HEK293 (cell line): ENCODE results near the gene FOXP1.

Experiments
- MYNN ChIP-seq: fragments of 450-650 bp; formaldehyde crosslinking; IDR thresholded peaks from 2 replicates; pipeline ENCODE4 v1.5.1; 2016; ENCODE audit warnings: missing biosample characterization, missing genetic modification characterization, borderline replicate concordance
- MZF1 ChIP-seq: fragments of 450-650 bp; formaldehyde crosslinking; IDR thresholded peaks from 2 replicates; pipeline ENCODE4 v1.5.1; 2017; ENCODE audit warnings: missing biosample characterization, missing genetic modification characterization, borderline replicate concordance
- PATZ1 ChIP-seq: fragments of 450-650 bp; formaldehyde crosslinking; IDR thresholded peaks from 2 replicates; pipeline ENCODE4 v1.5.1; 2016; ENCODE audit warnings: missing biosample characterization, missing genetic modification characterization
- PBX3 ChIP-seq: sonication (generic); formaldehyde crosslinking; IDR thresholded peaks from 2 replicates; pipeline ENCODE4 v1.8.1; 2022; ENCODE audit warnings: mild to moderate bottlenecking, moderate library complexity, missing genetic modification reagents
- SCRT2 ChIP-seq: fragments of 450-650 bp; formaldehyde crosslinking; IDR thresholded peaks from 2 replicates; pipeline ENCODE4 v1.5.1; 2016; ENCODE audit warnings: missing biosample characterization, missing genetic modification characterization
- SP3 ChIP-seq: fragments of 450-650 bp; formaldehyde crosslinking; IDR thresholded peaks from 2 replicates; pipeline ENCODE4 v1.5.1; 2016; ENCODE audit warnings: missing biosample characterization, missing genetic modification characterization
- SP7 ChIP-seq: fragments of 450-650 bp; formaldehyde crosslinking; IDR thresholded peaks from 2 replicates; pipeline ENCODE4 v1.5.1; 2016; ENCODE audit warnings: missing biosample characterization, missing genetic modification characterization
- TRIM28 ChIP-seq: IDR thresholded peaks from 2 replicates; pipeline ENCODE4 v1.6.1; 2011; ENCODE audit warnings: low read length, control low read depth, borderline replicate concordance
- YY2 ChIP-seq: fragments of 450-650 bp; formaldehyde crosslinking; IDR thresholded peaks from 2 replicates; pipeline ENCODE4 v1.5.1; 2016; ENCODE audit warnings: missing biosample characterization, missing genetic modification characterization
- ZBTB17 ChIP-seq: fragments of 450-650 bp; formaldehyde crosslinking; IDR thresholded peaks from 2 replicates; pipeline ENCODE4 v1.5.1; 2016; ENCODE audit warnings: missing biosample characterization, missing genetic modification characterization
- ZBTB21 ChIP-seq: fragments of 450-650 bp; formaldehyde crosslinking; IDR thresholded peaks from 2 replicates; pipeline ENCODE4 v1.5.1; 2017; ENCODE audit warnings: missing biosample characterization, missing genetic modification characterization
- ZBTB48 ChIP-seq: fragments of 450-650 bp; formaldehyde crosslinking; IDR thresholded peaks from 2 replicates; pipeline ENCODE4 v1.5.1; 2016; ENCODE audit warnings: missing biosample characterization, missing genetic modification characterization
- ZEB2 ChIP-seq: fragments of 450-650 bp; formaldehyde crosslinking; IDR thresholded peaks from 2 replicates; pipeline ENCODE4 v1.5.1; 2016; ENCODE audit warnings: missing biosample characterization, missing genetic modification characterization
- ZNF133 ChIP-seq: fragments of 450-650 bp; formaldehyde crosslinking; IDR thresholded peaks from 2 replicates; pipeline ENCODE4 v1.5.1; 2016; ENCODE audit warnings: missing biosample characterization, missing genetic modification characterization
- ZNF169 ChIP-seq: fragments of 450-650 bp; formaldehyde crosslinking; IDR thresholded peaks from 2 replicates; pipeline ENCODE4 v1.5.1; 2016; ENCODE audit warnings: missing biosample characterization, missing genetic modification characterization
- ZNF211 ChIP-seq: fragments of 450-650 bp; formaldehyde crosslinking; IDR thresholded peaks from 2 replicates; pipeline ENCODE4 v1.5.1; 2016; ENCODE audit warnings: low read depth, missing biosample characterization, missing genetic modification characterization
- ZNF221 ChIP-seq: fragments of 450-650 bp; formaldehyde crosslinking; IDR thresholded peaks from 2 replicates; pipeline ENCODE4 v1.5.1; 2017; ENCODE audit warnings: missing biosample characterization, missing genetic modification characterization, borderline replicate concordance
- ZNF423 ChIP-seq: fragments of 450-650 bp; formaldehyde crosslinking; IDR thresholded peaks from 2 replicates; pipeline ENCODE4 v1.5.1; 2016; ENCODE audit warnings: missing biosample characterization, missing genetic modification characterization
- ZNF548 ChIP-seq: fragments of 450-650 bp; formaldehyde crosslinking; IDR thresholded peaks from 2 replicates; pipeline ENCODE4 v1.5.1; 2016; ENCODE audit warnings: missing biosample characterization, missing genetic modification characterization
- ZNF791 ChIP-seq: fragments of 450-650 bp; formaldehyde crosslinking; IDR thresholded peaks from 2 replicates; pipeline ENCODE4 v1.5.1; 2016; ENCODE audit warnings: missing biosample characterization, missing genetic modification characterization
- ZSCAN18 ChIP-seq: fragments of 450-650 bp; formaldehyde crosslinking; IDR thresholded peaks from 2 replicates; pipeline ENCODE4 v1.5.1; 2016; ENCODE audit warnings: missing biosample characterization, missing genetic modification characterization
- TF ChIP-seq, protein P1 (sequence below): fragments of 450-650 bp; formaldehyde crosslinking; IDR thresholded peaks from 2 replicates; pipeline ENCODE4 v1.5.1; 2016; ENCODE audit warnings: missing biosample characterization, missing genetic modification characterization
- TF ChIP-seq, protein P2 (sequence below): fragments of 450-650 bp; formaldehyde crosslinking; IDR thresholded peaks from 2 replicates; pipeline ENCODE4 v1.5.1; 2016; ENCODE audit warnings: missing biosample characterization, missing genetic modification characterization
- TF ChIP-seq, protein P3 (sequence below): fragments of 450-650 bp; formaldehyde crosslinking; IDR thresholded peaks from 2 replicates; pipeline ENCODE4 v1.5.1; 2016; ENCODE audit warnings: missing biosample characterization, missing genetic modification characterization
- TF ChIP-seq, protein P4 (sequence below): fragments of 450-650 bp; formaldehyde crosslinking; IDR thresholded peaks from 2 replicates; pipeline ENCODE4 v1.5.1; 2016; ENCODE audit warnings: missing biosample characterization, missing genetic modification characterization
- TF ChIP-seq, protein P5 (sequence below): fragments of 450-650 bp; IDR thresholded peaks from 2 replicates; pipeline ENCODE4 v1.5.1; 2018; ENCODE audit warnings: missing biosample characterization, missing genetic modification characterization

Gene FOXP1

DNA sequence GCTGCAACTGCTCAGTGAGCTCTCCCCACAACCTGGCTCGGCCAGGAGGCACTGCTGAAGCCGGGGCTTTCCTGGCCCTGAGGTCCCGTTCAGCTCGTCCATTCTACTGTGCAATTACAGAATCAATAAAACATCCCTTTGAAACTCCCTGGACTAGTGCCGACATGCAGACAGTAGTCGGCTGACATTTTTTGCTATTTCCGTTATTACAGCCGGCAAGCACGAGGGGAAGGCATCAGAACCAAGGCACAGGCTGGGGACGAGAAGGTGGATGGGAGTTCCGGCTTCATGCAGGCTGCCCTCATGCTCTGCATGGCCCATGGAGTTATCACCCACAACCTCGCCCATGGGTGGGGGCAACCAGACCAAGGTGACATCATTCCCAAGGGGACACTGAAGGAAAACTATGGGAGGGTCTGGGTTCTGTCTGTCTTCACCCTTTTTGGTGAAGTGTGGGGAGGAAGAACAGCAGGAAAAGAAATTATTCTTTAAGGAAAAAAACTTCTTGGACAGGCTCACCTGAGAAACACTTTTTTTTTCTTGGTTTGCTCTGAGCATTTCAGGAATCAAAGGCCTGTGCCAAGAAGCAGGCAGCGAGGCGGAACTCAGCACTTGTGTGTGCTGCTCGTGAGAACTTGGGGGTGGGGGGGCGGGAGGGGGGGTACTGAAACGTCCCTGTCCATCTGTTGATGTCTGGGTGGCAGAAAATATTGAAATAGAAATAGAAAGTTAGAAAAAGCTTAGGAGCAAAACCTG is 154.5 kb downstream of the FOXP1 start (continued):
- TF ChIP-seq ZEB2 (tag by site-specific recombination) (peak; percentile 13; the same call in 1 of the 2 replicates), ZNF133 (tag by site-specific recombination) (no peak), ZNF423 (tag by site-specific recombination) (peak; percentile 73; the same call in 1 of the 2 replicates), ZSCAN18 (tag by site-specific recombination) (no peak), ZBTB21 (tag by site-specific recombination) (no peak), ZNF791 (tag by site-specific recombination) (no peak), SP7 (peak; percentile 64; the same call in 1 of the 2 replicates), SP3 (tag by site-specific recombination) (no peak), PATZ1 (tag by site-specific recombination) (0 out of 2 replicates have a peak, but pooled peaks have one; percentile 28), MZF1 (tag by site-specific recombination) (no peak), YY2 (tag by site-specific recombination) (no peak), ZBTB48 (tag by site-specific recombination) (no peak), SCRT2 (tag by site-specific recombination) (no peak), ZNF169 (tag by site-specific recombination) (no peak), ZNF548 (no peak), MYNN (tag by site-specific recombination) (no peak), ZNF221 (no peak), ZBTB17 (0 out of 2 replicates have a peak, but pooled peaks have one; percentile 14), ZNF211 (tag by site-specific recombination) (no peak), TRIM28 (peak; percentile 24; the same call in 1 of the 2 replicates), PBX3 (no peak)
- TF ChIP-seq, protein P1, sequence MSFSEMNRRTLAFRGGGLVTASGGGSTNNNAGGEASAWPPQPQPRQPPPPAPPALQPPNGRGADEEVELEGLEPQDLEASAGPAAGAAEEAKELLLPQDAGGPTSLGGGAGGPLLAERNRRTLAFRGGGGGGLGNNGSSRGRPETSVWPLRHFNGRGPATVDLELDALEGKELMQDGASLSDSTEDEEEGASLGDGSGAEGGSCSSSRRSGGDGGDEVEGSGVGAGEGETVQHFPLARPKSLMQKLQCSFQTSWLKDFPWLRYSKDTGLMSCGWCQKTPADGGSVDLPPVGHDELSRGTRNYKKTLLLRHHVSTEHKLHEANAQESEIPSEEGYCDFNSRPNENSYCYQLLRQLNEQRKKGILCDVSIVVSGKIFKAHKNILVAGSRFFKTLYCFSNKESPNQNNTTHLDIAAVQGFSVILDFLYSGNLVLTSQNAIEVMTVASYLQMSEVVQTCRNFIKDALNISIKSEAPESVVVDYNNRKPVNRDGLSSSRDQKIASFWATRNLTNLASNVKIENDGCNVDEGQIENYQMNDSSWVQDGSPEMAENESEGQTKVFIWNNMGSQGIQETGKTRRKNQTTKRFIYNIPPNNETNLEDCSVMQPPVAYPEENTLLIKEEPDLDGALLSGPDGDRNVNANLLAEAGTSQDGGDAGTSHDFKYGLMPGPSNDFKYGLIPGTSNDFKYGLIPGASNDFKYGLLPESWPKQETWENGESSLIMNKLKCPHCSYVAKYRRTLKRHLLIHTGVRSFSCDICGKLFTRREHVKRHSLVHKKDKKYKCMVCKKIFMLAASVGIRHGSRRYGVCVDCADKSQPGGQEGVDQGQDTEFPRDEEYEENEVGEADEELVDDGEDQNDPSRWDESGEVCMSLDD (tag by site-specific recombination), result no peak
- TF ChIP-seq, protein P2, sequence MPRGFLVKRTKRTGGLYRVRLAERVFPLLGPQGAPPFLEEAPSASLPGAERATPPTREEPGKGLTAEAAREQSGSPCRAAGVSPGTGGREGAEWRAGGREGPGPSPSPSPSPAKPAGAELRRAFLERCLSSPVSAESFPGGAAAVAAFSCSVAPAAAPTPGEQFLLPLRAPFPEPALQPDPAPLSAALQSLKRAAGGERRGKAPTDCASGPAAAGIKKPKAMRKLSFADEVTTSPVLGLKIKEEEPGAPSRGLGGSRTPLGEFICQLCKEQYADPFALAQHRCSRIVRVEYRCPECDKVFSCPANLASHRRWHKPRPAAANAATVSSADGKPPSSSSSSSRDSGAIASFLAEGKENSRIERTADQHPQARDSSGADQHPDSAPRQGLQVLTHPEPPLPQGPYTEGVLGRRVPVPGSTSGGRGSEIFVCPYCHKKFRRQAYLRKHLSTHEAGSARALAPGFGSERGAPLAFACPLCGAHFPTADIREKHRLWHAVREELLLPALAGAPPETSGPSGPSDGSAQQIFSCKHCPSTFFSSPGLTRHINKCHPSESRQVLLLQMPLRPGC (tag by site-specific recombination), result no peak
- TF ChIP-seq, protein P3, sequence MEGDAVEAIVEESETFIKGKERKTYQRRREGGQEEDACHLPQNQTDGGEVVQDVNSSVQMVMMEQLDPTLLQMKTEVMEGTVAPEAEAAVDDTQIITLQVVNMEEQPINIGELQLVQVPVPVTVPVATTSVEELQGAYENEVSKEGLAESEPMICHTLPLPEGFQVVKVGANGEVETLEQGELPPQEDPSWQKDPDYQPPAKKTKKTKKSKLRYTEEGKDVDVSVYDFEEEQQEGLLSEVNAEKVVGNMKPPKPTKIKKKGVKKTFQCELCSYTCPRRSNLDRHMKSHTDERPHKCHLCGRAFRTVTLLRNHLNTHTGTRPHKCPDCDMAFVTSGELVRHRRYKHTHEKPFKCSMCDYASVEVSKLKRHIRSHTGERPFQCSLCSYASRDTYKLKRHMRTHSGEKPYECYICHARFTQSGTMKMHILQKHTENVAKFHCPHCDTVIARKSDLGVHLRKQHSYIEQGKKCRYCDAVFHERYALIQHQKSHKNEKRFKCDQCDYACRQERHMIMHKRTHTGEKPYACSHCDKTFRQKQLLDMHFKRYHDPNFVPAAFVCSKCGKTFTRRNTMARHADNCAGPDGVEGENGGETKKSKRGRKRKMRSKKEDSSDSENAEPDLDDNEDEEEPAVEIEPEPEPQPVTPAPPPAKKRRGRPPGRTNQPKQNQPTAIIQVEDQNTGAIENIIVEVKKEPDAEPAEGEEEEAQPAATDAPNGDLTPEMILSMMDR (tag by site-specific recombination), result no peak
- TF ChIP-seq, protein P4, sequence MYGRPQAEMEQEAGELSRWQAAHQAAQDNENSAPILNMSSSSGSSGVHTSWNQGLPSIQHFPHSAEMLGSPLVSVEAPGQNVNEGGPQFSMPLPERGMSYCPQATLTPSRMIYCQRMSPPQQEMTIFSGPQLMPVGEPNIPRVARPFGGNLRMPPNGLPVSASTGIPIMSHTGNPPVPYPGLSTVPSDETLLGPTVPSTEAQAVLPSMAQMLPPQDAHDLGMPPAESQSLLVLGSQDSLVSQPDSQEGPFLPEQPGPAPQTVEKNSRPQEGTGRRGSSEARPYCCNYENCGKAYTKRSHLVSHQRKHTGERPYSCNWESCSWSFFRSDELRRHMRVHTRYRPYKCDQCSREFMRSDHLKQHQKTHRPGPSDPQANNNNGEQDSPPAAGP (tag by site-specific recombination), result peak; percentile 62; the same call in 1 of the 2 replicates
- TF ChIP-seq, protein P5, sequence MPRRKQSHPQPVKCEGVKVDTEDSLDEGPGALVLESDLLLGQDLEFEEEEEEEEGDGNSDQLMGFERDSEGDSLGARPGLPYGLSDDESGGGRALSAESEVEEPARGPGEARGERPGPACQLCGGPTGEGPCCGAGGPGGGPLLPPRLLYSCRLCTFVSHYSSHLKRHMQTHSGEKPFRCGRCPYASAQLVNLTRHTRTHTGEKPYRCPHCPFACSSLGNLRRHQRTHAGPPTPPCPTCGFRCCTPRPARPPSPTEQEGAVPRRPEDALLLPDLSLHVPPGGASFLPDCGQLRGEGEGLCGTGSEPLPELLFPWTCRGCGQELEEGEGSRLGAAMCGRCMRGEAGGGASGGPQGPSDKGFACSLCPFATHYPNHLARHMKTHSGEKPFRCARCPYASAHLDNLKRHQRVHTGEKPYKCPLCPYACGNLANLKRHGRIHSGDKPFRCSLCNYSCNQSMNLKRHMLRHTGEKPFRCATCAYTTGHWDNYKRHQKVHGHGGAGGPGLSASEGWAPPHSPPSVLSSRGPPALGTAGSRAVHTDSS (tag by site-specific recombination), result no peak
